KOPT-K1 (cell line): ENCODE data around the gene SDF2L1.
"Not testable (repeated sequence)": the region's sequence is repeated elsewhere in the genome, so short reads cannot be mapped to it uniquely, and the experiment has no call there.

ENCODE experiments used
- H3K27ac ChIP-seq: fragments of 200-600 bp; sonication (generic); 2 replicates; pipeline ENCODE4 v1.5.1; 2016; ENCODE audit warnings: antibody characterized with exemption, mild to moderate bottlenecking, low read depth, low read length; ENCODE audit not compliant: poor library complexity, severe bottlenecking
- H3K36me3 ChIP-seq: fragments of 200-600 bp; sonication (generic); 2 replicates; pipeline ENCODE4 v1.5.1; 2017; ENCODE audit warnings: antibody characterized with exemption, mild to moderate bottlenecking, low read length, moderate library complexity; ENCODE audit not compliant: insufficient read depth
- H3K9me3 ChIP-seq: fragments of 200-600 bp; sonication (generic); 2 replicates; pipeline ENCODE4 v1.5.1; 2017; ENCODE audit warnings: antibody characterized with exemption, low read length, mild to moderate bottlenecking; ENCODE audit not compliant: insufficient read depth, poor library complexity, severe bottlenecking

The SDF2L1 gene

DNA sequence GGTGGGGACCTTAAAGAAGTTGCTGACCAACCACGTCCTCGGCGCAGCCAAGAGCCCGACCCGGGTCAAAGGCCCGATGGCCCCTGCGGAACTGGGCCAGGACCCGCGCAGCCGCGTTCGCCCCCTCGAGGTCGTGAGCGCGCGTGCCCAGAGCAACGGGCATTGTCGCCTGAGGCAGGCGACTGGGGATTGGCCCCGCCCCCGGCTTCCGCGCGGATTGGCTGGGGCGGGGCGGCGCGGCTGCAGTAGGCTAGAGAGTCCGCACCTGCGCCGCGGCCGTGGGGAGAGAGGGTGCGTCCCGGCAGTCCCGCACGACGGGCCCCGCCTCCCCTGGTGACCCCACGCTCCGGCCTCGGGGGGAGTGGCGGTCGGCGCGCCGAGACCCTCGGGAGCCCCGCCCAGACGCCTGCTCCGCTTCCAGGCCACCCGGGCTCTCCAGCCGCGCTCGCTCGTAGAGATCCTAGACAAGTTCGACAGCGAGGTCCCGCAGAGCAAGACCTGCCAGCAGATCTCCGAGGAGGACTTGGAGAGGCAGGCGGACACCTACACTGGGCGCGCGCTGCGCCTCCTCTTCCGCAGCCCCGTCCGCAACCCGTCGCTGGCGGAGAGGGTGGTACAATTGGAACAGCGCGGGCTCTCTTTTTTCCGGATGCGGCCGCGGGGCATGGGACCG, 15.4 kb downstream of the SDF2L1 start:
- Histone ChIP-seq H3K27ac (peak overlapping the region; percentile 83), H3K36me3 (peaks cover 19% of the 10 kb centered on the region), H3K9me3 (no peaks in the 10 kb centered on the region)

DNA sequence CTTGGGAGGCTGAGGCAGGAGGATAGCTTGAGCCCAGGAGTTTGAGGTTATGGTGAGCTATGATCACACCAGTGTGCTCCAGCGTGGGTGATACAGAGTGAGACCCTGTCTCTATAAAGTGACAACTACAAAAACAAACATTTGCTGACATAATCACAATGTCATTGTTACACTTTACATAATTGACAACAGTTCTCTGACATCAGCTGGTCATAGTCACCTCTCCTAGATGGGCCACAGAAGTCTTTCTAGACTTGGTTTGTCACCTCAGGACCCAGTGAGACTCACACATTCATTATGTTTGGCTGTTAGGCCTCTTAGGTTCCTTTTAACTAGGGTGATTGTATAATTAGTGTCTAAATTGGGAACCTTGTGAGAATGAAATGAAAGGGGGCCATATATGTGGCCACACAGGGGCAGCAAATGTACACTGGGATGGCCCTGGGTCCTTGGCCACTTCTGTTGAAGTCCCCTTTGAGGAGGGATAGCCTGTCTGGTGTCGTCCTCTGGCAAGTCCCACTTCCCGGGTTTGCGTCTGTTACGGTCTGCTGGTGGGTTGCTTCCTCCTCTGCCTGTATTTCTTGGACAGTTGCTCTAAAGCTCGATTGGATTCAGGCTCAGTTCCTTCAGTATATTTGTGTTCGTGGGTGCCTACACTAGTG, 17.9 kb downstream of the SDF2L1 start:
- H3K36me3 ChIP-seq: peaks cover under 1% of the 10 kb centered on the region; the same call in 1 of the 2 replicates
- no peak overlapping the region for H3K27ac ChIP-seq
- no peaks in the 10 kb centered on the region for H3K9me3 ChIP-seq

DNA sequence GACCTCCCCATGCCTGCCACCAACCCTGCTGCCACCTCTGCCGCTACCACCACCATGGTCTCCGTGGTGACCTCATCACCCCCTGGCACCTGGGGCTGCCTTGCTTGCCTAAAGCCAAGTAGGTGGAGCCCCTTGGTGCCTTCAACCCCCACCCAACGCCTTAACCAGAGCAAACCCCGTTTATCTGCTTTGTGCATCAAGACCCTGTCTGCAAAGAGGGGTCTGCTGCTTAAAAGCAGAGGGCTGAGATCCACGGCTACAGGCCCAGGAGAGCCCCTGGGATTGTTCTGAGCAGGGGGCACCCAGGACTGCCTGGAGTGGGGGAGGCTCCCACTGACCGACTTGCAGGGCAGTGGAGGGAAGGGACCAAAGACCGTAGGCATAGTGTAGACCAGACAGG, 18.8 kb downstream of the SDF2L1 start:
- H3K9me3 ChIP-seq: no peaks in the 10 kb centered on the region

DNA sequence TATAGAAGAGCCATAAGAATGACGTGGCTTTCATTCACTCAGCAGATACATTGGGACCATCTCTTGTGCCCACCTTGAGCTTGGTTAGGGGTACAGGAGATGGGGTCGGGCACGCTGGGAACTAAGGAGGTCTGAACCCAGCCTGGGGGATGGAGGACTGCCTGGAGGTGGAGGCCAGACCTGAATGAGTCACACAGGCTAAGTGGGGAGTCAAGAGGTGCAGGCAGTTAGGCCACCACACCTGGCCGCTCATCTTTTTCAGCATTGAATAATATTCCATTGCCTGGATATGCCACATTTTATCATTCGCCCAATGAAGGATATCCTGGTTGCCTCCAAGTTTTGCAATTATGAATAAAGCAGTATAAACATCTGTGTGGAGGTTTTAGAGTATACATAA, 19.9 kb downstream of the SDF2L1 start:
- H3K27ac ChIP-seq: no peak overlapping the region
- H3K36me3 ChIP-seq: no peaks in the 10 kb centered on the region
- no peaks in the 10 kb centered on the region for H3K9me3 ChIP-seq

More for the DNA sequence above, 18.8 kb downstream of the SDF2L1 start:
- no peak overlapping the region for H3K27ac ChIP-seq
- no peaks in the 10 kb centered on the region for H3K36me3 ChIP-seq

DNA sequence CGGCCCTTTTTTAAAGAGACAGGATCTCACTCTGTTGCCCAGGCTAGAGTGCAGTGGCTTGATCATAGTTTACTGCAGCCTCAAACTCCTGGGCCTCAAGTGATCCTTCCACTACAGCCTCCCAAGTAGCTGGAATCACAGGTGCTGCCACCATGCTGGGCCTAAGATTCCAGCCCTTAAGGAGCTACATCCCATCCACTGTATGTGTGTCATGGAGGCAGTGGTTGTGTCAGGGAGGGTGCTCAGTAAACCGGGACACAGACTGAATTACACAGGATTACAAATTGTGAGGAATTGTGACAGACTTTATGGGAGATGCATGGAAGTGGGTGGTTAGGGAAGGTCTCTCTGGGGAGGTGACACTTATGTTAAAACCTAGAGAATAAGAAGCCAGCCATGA, 21.6 kb downstream of the SDF2L1 start:
- H3K27ac ChIP-seq: no peak overlapping the region
- no peaks in the 10 kb centered on the region for H3K36me3 ChIP-seq
- H3K9me3 ChIP-seq: no peaks in the 10 kb centered on the region

DNA sequence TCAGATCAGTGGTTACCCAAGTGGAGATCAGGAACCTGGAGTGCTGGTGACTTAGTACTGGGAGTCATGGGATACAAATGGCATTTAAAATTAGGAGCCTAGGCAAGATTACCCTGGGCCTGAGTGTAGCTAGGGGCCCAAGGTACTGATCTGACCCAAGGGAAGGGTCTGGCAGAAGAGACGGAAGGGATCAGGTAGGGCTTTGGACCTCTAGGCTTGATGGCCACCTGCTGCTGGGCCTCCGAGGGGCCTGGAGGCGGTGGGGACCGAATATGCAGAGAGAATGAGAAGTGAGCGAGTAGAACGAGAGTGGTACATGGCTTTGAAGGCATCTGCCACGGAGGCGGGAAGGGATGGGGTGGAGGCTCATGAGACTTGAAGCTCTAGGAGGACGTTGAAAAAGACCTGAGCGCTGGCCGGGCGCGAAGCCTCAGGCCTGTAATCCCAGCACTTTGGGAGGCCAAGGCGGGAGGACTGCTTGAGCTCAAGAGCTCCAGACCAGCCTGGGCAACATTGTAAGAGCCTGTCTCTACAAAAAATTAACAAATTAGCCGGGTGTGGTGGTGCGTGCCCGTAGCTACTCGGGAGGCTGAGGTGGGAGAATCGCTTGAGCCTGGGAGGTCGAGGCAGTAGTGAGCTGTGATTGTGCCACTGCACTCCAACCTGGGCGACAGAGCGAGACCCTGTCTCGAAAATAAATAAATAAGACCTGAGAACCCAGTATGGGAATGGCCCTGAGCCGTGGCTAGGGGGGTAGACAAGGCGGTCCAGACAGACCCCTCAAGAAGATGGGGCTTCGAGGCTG, 23.1 kb downstream of the SDF2L1 start:
- Histone ChIP-seq H3K27ac (peak overlapping the region; percentile 74), H3K9me3 (no peaks in the 10 kb centered on the region), H3K36me3 (peaks cover 7% of the 10 kb centered on the region)

DNA sequence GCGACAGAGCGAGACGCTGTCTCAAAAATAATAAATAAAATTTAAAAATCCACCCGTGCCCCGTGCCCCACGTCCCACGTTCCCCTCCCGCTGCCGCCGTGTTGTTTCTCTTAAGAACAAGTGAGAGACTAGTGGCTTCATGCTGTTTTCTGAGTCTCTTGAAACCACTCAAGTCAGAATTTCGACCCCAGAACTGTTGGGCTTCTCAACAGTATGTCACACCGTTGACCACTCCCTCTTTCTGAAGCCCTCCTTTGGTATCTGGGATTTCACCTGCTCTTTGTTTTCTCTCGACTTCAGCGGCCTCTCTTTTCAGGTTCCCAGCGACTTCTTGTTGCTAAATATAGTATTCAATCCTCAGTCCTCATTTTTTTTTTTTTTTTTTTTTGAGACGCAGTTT, 24.7 kb downstream of the SDF2L1 start:
- peaks cover 23% of the 10 kb centered on the region for H3K36me3 ChIP-seq
- no peak overlapping the region for H3K27ac ChIP-seq
- no peaks in the 10 kb centered on the region for H3K9me3 ChIP-seq

DNA sequence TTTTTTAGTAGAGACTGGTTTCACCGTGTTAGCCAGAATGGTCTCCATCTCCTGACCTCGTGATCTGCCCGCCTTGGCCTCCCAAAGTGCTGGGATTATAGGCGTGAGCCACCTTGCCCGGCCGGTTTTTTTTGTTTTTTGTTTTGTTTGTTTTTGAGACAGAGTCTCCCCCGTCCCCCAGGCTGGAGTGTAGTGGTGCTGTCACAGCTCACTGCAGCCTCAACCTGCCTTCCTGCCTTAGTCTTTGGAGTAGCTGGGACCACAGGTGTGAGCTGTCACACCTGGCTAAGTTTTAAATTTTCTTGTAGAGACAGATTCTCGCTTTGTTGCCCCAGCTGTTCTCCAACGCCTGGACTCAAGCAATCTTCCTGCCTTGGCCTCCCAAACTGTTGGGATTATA, 26.9 kb downstream of the SDF2L1 start:
- Histone ChIP-seq H3K27ac (no peak overlapping the region), H3K9me3 (no peaks in the 10 kb centered on the region), H3K36me3 (peaks cover 45% of the 10 kb centered on the region)

DNA sequence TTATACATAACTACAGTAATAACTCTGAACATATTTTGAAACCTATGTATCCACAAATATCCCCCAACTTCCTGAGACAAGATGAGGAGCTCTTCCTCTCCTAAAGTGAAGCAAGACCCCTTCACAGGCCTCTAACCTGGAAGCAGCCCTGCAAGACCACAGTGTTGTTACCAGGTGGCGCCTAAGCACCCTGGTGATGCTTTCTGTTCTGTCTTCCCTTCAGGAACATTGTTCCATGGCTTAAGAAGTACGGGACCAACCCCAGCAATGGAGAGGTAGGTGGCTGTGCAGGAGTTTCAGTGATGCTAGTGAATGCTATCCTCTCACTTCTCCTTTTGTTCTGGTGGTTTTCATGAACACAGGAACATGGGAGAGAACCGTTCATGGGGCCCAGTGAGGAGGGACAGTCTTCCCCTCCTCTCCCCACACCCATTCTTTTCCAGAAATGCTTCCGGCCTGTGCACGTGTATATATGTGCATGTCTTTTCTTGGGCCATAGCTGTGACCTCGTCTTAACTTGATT, 30.1 kb downstream of the SDF2L1 start:
- no peaks in the 10 kb centered on the region for H3K9me3 ChIP-seq
- no peak overlapping the region for H3K27ac ChIP-seq
- peaks cover 67% of the 10 kb centered on the region for H3K36me3 ChIP-seq

DNA sequence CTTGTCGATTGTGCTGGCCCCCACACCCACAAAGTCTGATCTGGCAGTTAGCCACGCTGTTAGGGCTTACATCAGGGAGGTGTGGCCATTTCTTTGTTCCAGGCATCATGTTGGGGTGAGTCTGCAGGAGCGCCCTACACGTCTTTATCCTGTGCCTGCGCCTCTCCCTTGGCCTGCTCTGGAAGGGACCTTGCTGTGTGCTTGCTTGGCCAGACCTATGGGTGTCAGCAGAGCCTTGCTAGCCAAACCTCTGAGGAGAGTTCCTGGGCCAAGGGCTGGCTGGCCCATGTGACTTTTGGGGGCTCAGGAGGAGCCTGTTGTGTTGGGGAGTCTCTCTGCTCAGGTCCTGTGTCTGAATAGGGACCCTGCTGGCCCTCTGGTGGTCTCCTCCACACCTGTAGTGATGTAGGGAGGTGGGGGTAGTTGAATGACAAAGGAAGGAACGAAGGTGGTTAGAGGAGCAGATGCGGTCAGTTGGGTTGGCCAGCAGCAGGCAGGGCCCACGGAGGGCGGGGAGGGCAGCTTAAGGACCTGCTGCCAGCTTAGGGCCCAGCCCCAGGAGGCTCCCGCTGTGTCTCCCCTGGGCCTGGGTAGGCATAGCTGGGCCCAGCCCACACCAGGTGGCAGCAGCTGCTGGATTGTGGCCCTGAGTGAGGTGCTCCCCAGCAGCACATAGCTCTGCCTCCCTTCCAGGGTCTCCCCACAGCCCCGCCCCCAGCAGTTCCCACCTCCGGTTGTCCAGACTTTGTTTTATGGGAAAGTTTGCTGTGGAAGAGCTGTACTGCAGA, 31.6 kb downstream of the SDF2L1 start:
- Histone ChIP-seq H3K9me3 (no peaks in the 10 kb centered on the region), H3K27ac (no peak overlapping the region), H3K36me3 (peaks cover 72% of the 10 kb centered on the region)

DNA sequence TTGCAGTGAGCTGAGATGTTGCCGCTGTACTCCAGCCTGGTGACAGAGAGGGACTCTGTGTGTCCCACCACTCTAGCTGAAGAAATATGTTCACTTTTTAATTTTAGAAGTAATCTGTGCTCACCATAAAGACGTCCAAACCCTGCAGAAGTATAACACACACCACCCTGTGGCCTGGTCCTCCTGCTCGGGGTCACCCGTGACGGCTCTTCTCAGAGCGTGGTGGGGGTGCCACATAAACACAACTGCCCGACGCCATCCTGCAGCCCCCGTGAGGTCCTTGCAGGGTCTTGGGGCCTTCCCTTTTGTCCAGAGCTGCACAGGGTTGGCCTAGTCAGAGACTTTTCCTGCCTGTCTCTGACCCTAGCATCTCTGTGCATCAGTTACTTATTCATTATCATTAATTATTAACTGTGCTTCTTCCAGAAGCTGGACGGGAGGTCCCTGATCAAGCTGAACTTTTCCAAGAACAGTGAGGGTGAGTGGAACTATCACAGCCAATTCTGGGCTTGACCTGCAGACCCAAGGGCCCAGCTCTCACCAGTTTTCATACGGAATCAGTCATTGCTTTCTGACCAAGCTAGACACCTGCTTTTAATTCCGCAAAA, 32.6 kb downstream of the SDF2L1 start:
- Histone ChIP-seq H3K9me3 (no peaks in the 10 kb centered on the region), H3K36me3 (peaks cover 70% of the 10 kb centered on the region), H3K27ac (no peak overlapping the region)

DNA sequence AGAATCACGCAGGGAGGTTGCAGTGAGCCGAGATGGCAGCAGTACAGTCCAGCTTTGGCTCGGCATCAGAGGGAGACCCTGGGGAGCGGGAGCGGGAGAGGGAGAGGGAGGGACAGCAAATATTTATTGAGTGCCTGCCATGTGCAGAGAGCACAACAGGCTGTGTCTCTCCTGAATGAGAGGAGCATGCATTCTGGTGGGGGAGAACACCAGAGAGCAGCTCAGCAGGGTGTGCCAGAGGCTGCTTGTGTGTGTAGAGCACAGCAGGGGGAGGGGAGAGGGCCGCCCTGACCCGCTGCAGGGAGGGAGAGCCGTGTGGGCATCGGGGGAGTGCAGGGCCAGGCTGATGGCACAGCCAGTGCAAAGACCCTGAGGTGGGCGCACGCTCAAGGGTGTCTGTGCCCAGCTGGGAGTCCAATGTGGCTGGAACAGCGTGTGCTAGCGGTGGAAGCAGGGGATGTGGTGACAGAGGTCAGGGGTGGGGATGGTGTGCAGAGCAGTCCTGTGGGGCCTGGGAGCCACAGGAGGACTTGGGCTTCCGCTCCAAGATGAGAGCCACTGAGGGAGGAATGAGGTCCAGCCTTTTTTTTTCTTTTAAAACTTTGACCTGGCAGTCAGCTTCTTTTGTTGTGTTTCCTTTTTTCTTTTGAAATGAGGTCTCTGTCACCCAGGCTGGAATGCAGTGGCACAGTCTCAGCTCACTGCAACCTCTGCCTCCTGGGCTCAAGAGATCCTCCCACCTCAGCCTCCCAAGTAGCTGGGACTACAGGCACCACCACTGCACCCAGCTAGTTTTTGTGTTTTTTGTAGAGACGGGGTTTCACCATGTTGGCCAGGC, 35.7 kb downstream of the SDF2L1 start:
- Histone ChIP-seq H3K9me3 (no peaks in the 10 kb centered on the region), H3K36me3 (peaks cover 61% of the 10 kb centered on the region), H3K27ac (no peak overlapping the region)

DNA sequence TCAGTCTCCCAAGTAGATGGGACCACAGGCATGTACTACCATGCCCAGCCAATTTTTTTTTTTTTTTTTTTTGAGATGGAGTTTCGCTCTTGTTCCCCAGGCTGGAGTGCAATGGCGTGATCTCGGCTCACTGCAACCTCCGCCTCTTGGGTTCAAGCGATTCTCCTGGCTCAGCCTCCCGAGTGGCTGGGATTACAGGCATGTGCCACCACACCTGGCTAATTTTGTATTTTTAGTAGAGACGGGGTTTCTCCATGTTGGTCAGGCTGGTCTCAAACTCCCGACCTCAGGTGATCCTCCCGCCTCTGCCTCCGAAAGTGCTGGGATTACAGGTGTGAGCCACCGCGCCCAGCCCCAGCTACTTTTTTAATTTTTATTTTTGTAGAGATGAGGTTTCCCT, 36.7 kb downstream of the SDF2L1 start:
- not testable (repeated sequence) for H3K27ac ChIP-seq, H3K9me3 ChIP-seq
- peaks cover 59% of the 10 kb centered on the region for H3K36me3 ChIP-seq

DNA sequence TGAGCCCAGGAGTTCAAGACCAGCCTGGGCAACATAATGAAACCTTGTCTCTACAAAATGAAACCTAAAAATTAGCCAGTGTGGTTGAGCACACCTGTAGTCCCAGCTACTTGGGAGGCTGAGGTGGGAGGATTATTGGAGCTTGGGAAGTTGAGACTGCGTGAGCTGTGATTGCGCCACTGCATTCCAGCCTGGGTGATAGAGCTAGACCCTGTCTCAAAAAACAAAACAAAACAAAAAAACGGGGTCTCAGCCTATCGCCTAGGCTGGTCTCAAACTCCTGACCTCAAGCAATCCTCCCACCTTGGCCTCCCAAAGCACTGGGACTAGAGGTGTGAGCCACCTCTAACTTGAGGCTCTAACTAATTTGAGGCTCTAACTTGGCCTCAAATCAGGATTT, 37.3 kb downstream of the SDF2L1 start:
- H3K36me3 ChIP-seq: peaks cover 54% of the 10 kb centered on the region
- no peak overlapping the region for H3K27ac ChIP-seq

More for the DNA sequence above, 37.3 kb downstream of the SDF2L1 start:
- H3K9me3 ChIP-seq: no peaks in the 10 kb centered on the region
